KG1 (cell line): ENCODE measurements around the gene INO80E.
"Not testable (repeated sequence)": the region's sequence is repeated elsewhere in the genome, so short reads cannot be mapped to it uniquely, and the experiment has no call there.

ENCODE experiments used
- DNase-seq: peaks from one replicate; lab custom pipeline; 2025; lab: John Stamatoyannopoulos, UW

The INO80E gene, protein sequence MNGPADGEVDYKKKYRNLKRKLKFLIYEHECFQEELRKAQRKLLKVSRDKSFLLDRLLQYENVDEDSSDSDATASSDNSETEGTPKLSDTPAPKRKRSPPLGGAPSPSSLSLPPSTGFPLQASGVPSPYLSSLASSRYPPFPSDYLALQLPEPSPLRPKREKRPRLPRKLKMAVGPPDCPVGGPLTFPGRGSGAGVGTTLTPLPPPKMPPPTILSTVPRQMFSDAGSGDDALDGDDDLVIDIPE

GRCh38 chr16:29995911-29996765 lies at the start of gene INO80E:
Gene INO80E (plus strand): TSS chr16:29996241. CDS start chr16:29996311, 70 bp downstream.
- peak; percentile 98 for DNase-seq

GRCh38 chr16:29947897-29948296 lies 48.1 kb upstream of the INO80E start:
- no peak for DNase-seq

GRCh38 chr16:29950806-29951461 lies 45.1 kb upstream of the INO80E start:
- DNase-seq = no peak

GRCh38 chr16:29951625-29952365 lies 44.2 kb upstream of the INO80E start:
- DNase-seq = no peak

GRCh38 chr16:29958756-29959155 lies 37.3 kb upstream of the INO80E start:
- no peak for DNase-seq

- DNase-seq = no peak
Observed at GRCh38 chr16:29959293-29959692, 36.7 kb upstream of the INO80E start.

DNA sequence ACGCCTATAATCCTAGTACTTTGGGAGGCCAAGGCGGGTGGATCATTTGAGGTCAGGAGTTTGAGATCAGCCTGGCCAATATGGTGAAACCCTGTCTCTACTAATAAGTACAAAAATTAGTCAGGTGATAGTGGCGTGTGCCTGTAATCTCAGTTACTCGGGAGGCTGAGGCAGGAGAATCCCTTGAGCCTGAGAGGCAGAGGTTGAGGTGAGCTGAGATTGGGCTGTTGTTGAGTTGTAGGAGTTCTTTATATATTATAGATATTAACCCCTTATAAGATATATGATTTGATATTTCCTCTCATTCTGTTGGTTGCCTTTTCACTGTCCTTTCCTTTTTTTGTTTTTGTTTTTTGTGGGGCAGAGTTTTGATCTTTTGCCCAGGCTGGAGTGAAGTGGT lies 36.2 kb upstream of the INO80E start:
- DNase-seq = not testable (repeated sequence)

DNA sequence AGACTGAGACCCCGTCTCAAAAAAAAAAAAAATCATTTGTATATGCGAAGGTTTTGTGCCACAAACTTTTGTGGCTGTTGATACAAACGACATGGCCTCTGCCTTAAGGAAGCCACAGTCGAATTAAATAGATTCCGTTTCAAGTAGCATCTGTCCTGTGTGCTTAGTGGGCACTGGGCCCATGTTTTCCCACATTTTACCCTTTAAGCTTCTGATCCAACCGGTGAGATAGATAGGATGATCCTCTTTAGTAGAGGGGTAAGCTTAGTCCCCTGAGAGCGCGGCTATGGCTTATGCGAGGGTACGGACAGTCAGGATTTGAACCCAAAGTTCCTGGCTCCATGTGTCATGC lies 34.9 kb upstream of the INO80E start:
- DNase-seq = no peak

GRCh38 chr16:29961479-29962343 lies 34.3 kb upstream of the INO80E start, which contains the start of gene TMEM219:
Gene TMEM219 (plus strand): TSS chr16:29962079. CDS start chr16:29963144, 1,065 bp downstream.
- DNase-seq = peak; percentile 95

DNA sequence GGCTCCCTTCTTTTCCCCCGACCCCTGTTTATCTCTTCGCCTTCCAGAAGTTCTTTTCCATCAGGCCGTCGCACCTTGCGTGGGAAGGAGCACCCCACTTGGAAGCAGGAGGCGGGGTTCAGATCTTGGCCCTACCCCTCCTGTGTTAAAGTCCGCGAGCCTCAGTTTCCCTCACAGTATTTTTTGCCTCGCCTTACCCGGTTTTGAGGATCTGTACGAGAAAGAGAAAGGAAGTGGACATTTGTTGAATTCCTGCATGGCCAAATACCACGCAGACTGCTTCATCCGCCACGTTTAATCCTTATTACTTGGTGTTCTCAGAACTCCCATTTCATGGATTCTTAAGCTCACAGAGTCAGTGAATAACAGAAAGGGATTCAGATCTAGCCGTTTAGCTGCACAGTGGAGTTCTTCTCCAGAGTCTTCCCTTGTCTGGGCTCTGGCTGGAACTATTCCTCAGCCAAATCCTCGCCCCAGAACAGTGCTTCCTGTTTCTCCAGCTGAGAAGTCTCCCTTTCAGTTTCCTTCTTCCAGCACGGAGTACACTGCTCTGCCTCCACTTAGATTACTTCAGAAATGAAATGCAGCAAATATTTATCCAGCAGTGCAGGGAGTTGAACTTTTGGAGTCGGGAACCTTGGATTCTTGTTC lies 33.6 kb upstream of the INO80E start:
- DNase-seq = no peak

DNA sequence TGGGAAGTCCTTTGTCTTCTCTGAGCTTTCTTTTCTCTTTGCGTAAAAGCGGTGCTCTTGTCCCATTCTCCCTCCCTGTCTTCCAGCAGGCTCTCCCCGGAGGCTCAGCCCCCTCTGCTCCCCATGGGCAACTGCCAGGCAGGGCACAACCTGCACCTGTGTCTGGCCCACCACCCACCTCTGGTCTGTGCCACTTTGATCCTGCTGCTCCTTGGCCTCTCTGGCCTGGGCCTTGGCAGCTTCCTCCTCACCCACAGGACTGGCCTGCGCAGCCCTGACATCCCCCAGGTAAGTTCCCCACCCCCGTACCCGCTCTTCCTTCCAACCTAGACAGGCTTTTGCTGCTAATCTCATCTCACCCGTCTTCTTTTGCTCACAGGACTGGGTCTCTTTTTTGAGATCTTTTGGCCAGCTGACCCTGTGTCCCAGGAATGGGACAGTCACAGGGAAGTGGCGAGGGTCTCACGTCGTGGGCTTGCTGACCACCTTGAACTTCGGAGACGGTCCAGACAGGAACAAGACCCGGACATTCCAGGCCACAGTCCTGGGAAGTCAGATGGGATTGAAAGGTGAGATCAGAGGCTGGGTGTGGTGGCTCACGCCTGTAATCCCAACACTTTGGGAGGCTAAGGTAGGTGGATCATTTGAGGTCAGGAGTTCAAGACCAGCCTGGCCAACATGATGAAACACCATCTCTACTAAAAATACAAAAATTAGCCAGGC lies 32.9 kb upstream of the INO80E start:
- no peak for DNase-seq

GRCh38 chr16:29968205-29968604 lies 27.8 kb upstream of the INO80E start:
- DNase-seq = no peak

- no peak for DNase-seq
Observed at GRCh38 chr16:29971304-29971703, 24.7 kb upstream of the INO80E start.

DNA sequence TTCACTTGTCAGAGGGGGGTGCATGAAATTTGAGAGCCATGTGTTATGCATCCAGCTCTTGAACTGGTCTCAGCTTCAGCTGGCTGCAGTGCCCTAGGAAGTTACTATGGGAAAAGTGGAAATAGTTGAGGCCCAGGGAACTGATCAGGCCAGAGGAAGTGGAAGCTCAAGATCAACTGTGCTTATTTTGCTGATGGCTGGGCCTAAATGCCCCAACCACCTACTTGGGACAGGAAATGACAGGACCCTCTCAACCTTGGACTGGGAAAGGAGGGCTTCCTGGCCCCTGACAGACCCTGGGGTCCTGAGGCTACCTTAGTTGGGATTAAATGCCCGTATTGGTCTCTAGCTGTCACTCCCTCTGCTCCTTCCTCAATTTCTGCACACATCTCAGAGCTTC lies 23.5 kb upstream of the INO80E start:
- DNase-seq = no peak

GRCh38 chr16:29972992-29973383 lies 23.1 kb upstream of the INO80E start:
- no peak for DNase-seq

DNA sequence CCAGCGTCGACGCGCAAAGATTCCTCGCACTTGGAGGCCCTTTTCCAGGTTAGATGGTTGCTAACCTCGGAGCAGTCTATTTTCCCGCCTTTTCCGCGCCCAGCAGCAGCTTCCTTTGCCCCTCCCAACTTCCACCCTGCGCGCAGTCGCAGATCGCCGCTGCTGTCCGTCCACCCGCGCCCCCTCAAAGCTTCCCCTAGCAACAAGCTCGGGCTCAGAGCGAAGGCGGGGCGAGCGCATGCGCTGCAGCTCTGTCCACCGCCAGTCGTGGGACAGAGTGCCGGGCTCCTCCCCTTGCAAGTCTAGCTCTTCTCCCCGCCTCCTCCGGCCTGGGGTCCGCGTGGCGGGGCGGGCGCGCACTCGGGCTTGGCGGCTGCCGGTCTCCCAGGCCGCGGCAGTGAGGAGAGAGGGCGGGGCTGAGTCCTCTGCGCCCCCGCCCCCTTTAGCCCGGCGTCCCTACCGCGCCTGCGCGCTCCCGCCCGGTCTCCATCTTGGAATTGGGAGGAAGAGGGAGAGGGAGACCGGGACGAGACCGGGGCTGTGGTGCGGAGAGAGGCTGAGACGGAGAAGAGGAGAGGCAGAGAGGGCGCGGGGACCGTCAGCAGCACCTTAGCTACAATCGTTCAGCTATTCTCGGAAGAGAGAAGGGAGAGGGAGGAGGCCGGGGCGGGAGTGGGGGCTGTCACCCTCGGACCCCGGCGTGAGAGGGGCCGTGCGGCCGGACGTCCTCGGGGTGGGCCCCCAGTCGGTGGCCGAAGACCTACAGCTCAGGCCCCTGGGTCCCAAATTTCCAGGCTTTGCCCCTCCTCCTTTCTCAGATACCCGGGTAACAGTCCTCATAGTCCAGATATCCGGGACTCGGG lies 22.4 kb upstream of the INO80E start, which contains the start of gene TAOK2:
TAOK2 (plus strand) TSS at position 485 of the 863 bp plus-strand sequence. CDS start 3,905 bp downstream, outside the sequence.
- peak; percentile 92 for DNase-seq

DNA sequence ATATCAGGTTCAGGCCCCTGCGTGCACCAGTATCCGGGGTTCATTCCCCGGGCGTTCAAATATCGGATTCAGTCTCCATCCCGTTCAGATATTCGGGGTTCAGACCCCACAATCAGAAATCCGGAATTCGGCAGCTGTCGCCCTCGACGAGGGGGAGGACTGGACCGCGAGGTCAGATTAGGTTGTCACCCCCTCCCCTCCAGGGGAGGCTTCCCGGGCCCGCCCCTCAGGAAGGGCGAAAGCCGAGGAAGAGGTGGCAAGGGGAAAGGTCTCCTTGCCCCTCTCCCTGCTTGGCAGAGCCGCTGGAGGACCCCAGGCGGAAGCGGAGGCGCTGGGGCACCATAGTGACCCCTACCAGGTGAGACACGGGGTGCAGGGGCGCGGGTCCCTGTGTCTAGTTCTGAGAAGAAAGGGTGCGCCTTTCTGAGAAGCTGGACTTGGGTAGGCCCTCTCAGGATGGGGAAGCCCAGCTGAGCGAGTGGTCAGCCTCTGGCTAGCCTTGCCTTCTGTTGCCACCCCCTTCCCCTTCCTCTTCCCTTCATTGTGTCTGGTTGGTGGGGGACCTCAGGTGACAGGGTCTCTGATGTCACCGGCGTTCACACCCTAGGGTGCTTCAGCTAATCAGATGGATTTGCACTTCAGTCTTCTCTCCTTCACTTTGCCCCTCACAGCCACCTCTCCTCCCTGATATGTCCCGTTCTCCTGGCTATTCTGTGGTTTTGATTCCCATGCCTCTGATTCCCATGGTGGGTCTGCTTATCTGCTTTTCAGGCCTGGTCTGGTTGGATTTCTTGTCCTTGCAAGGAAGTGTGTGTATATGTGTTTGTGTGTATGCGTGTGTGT lies 21.5 kb upstream of the INO80E start:
- no peak for DNase-seq

DNA sequence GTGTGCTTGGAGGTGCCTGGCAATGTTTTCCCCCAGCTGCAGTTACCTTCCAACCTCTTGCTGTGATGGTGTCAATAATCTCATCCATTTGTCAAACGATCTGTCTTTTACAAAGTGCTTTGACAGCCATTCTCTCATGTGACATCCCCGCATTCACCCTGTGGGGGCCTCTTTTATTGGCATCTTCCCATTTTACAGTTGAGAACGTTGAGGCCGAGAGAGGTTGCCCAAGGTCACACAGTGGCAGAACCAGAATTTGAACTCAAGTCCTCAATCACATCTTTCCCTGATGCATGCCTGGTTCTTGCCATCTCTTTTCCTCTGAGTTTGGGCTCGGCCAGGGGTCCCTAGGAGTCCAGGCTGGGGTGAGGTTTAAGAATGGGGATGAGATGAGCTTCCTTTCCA lies 20.9 kb upstream of the INO80E start:
- no peak for DNase-seq
